ENCODE measurements around the gene POPDC3.

DNA sequence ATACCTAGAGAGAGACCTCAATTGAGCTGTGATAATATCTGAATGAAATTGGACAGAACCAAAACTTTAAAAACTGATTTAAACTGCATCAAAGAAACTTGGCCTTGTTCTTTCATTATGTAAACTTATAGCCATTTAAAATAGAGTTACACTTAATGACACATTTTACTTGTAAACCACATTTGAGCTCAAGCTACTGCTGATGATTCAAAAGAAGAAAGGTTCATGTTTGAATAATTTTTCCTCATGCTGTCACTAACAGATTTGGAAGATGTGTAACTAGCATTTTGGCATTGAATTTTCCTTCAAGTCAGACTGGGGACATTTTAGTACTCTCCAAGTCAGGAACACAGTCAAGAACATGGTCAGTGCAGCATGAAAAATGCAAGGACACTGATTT lies 26.9 kb downstream of the POPDC3 start:
- no peak for TF ChIP-seq POLR2A (IDR thresholded peaks at IDR 0.05)
- TF ChIP-seq, protein P1, sequence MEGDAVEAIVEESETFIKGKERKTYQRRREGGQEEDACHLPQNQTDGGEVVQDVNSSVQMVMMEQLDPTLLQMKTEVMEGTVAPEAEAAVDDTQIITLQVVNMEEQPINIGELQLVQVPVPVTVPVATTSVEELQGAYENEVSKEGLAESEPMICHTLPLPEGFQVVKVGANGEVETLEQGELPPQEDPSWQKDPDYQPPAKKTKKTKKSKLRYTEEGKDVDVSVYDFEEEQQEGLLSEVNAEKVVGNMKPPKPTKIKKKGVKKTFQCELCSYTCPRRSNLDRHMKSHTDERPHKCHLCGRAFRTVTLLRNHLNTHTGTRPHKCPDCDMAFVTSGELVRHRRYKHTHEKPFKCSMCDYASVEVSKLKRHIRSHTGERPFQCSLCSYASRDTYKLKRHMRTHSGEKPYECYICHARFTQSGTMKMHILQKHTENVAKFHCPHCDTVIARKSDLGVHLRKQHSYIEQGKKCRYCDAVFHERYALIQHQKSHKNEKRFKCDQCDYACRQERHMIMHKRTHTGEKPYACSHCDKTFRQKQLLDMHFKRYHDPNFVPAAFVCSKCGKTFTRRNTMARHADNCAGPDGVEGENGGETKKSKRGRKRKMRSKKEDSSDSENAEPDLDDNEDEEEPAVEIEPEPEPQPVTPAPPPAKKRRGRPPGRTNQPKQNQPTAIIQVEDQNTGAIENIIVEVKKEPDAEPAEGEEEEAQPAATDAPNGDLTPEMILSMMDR (IDR thresholded peaks at IDR 0.05): no peak
